Kidney tubule cell (primary cell): ENCODE measurements around the gene BAIAP2L1.
A peak's percentile ranks its signal among the peaks of the same experiment; 100 is the strongest.
"Not testable (repeated sequence)": the region's sequence is repeated elsewhere in the genome, so short reads cannot be mapped to it uniquely, and the experiment has no call there.

Source experiments
- DNase-seq: peaks from one replicate; pipeline ENCODE4 v3.0.0-alpha.2; 2018; ENCODE audit warnings: low spot score

Gene BAIAP2L1

DNA sequence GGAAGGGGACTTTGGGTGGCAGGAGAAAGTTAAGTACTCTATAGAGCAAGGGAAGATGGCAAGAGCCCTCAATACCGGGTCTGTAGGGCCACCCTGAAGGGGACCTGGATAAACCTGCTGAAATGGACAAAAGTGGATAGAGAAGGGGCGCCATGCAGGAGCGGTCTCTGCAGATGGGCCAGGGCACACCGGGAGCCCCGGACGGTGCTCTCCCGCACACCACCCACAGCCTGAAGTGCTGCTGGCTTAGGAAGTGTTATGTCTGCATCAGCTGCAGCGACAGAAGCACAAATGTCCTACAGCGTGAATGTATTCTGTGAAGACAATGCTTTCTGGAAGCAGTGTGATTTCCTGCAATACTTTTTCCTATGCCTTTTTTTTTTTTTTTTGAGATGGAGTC is 81.7 kb downstream of the BAIAP2L1 start:
- no peak for DNase-seq

DNA sequence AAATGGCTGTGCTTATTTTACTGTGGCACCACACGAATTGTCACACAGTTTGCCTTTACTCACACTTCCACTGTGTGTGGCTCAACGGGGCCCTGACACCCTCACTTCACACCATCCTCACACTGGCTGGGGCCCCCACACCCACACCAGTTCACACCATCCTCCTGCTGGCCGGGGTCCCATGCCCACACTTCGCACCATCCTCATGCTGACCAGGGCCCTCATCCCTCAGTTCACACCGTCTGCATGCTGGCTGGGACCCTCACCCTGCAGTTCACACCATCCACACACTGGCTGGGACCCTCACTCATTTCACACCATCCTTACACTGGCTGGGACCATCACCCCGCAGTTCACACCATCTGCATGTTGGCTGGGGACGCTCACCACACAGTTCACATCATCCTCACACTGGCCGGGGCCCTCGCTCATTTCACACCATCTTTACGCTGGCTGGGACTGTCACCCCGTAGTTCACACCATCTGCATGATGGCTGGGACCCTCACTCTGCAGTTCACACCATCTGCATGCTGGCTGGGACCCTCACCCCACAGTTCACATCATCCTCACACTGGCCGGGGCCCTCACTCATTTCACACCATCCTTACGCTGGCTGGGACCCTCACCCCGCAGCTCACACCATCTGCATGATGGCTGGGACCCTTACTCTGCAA is 83.4 kb downstream of the BAIAP2L1 start:
- DNase-seq: no peak

DNA sequence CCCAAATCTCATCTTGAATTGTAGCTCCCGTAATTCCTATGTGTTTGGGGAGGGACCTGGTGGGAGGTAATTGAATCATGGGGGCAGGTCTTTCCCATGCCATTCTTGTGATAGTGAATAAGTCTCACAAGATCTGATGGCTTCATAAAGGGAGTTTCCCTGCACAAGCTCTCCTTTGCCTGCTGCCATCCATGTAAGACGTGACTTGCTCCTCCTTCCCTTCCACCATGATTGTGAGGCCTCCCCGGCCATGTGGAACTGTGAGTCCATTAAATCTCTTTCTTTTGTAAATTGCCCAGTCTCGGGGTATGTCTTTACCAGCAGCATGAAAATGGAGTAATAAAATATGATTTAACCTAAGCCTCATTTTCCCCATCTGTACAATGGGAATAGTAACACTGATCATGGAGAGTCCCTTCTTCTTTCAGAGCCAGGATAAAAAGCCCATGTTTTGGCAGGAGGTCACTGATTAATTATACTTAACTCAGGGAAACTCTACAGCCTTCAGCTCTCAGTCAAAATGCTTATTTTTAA is 84.8 kb downstream of the BAIAP2L1 start:
- not testable (repeated sequence) for DNase-seq

GRCh38 chr7:98315318-98315993 is 85.4 kb downstream of the BAIAP2L1 start:
- DNase-seq: no peak

DNA sequence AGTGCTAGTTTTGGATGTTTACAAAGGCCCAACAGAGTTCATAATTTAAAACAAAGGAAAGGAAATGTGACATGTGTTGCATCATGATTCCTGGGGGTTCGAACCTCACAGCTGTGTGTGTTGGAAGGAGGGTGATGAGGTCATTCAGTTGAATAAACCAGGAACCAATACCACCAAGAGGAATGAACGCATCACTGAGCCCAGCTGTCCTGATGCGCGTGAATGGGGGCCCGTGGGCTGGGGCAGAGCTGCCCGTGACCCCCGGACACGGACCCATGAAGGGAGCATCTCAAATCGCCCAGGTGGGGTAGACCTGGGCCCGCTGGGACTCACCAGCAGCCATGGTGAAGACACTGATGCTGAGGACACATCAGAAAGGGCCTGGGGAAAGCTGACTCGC is 86.4 kb downstream of the BAIAP2L1 start:
- peak; percentile 27 for DNase-seq

DNA sequence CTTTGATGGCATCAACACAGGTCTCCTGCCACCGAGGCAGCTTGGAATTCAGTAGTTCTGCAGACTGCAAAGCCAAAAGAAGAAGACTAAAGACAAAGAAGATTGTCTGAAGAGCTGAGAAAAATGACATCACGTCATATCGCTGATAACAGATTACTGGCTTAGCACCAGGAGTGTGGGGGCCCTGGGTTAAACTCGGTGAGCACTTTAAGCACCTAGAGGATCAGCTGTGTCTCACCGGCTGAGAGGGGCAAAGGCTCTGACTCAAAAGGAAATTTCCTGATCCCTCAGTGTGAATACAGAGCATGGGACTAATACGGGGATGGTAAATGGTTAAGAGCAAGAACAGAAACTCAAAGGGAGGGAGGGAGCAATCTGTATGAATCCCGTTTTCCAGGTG is 88.7 kb downstream of the BAIAP2L1 start:
- DNase-seq: no peak

GRCh38 chr7:98309566-98309965 is 91.3 kb downstream of the BAIAP2L1 start:
- DNase-seq: no peak

- DNase-seq: no peak
These were observed 92.9 kb downstream of the BAIAP2L1 start for GRCh38 chr7:98307971-98308466.

DNA sequence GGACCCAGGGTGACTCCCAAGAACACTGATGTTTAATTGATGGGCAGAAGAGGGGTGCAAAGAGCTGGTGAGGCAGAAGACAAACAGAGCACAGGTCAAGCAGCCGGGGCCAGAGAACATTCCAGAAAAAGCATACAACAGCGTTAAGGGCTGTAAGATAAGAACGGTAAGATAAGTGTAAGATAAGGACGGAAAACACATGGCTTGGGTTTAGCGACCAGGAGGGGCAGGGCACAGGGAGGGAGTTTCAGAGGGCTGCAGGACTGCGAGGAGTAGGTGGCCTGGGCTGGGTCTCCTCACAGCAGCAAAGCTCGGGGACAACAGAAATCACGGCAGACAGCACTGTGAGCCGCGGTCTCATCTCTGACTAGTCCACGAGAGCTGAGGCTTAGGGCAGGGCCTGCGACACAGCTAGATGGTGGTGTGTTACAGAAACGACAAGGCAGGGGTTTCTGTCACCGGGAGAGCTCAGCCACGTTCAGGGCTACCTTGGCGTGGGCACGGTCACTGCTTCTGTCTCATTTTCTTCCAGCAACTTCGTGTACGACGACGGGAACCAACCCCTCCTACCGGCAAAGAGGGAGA is 94.8 kb downstream of the BAIAP2L1 start:
- no peak for DNase-seq

- DNase-seq: no peak
These were observed 97.0 kb downstream of the BAIAP2L1 start for GRCh38 chr7:98303906-98304305.

GRCh38 chr7:98303176-98303865 is 97.6 kb downstream of the BAIAP2L1 start:
- DNase-seq: no peak

DNA sequence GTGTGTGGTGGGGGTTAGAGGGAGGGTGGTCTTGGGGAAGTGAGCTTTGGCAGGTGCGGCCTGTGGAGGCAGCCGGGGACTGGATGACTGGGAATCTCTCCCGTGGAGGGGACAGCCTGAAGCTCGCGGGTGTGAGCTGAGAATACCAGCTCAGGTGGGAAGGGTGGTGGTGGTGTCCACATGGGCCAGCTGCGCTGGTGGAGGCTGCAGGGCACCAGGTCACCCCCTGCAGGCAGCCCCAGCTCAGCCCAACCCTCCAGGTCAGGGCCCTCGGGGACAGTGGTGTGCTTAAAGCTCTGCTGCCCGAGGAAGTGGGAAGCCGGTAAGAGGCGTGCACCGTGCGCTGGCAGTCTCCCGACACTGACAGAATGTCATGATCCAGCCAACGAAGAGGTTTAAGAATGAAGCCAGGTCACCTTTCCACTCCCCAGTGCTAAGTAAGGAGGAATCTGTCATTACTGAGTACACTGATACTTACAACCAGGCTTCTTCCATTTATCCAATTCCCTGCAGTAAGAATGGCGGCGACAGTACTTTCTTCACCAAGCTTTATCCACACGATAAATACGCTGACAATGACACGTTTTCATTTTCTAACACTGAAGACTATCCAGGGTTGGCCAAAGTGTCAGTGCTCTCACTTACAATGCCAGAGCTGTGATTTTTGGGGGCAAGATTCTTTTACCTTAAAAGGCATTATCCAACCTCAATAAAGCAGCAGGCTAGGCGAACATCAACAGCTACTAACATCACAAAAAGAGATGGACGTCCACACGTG is 99.0 kb downstream of the BAIAP2L1 start:
- DNase-seq: no peak

DNA sequence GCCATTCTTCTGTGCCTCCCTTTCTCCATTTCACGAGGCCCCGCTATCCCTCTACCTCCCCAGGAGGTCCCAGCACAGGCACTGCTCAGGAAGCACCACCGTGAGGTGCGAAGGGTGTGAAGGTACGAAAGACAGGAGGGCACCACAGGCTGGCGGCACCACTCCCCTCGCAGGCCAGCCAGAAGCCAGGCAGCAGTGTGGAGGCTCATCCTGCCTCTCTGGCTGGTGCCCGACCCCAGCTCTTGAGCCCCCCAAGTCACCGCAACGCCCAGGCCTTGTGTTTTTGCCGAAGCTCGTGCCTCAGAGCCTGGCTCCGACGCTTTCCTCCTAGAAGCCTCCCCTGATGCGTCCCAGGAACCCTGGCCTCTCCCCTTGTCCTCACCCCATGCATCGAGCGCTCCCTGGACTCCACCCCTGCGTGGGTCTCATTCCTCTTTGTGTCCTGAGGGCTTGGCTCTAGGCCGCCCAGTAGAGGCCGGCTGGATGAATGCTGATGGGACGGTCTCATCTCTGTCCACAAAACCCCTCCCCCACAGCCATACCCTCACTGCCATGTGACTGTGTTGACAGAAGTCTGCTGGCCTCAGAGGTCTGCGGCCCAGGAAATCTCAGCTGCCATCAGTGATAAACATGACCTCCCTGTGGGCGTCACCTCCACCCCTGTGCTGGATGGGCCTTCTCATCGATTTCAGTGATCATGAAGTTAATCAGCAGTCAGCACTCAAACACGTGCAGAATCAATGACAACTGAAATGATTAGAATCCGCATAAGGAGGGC is 100.1 kb downstream of the BAIAP2L1 start:
- no peak for DNase-seq

GRCh38 chr7:98297626-98298286 is 103.1 kb downstream of the BAIAP2L1 start:
- no peak for DNase-seq

GRCh38 chr7:98296833-98297232 is 104.1 kb downstream of the BAIAP2L1 start:
- DNase-seq: no peak

DNA sequence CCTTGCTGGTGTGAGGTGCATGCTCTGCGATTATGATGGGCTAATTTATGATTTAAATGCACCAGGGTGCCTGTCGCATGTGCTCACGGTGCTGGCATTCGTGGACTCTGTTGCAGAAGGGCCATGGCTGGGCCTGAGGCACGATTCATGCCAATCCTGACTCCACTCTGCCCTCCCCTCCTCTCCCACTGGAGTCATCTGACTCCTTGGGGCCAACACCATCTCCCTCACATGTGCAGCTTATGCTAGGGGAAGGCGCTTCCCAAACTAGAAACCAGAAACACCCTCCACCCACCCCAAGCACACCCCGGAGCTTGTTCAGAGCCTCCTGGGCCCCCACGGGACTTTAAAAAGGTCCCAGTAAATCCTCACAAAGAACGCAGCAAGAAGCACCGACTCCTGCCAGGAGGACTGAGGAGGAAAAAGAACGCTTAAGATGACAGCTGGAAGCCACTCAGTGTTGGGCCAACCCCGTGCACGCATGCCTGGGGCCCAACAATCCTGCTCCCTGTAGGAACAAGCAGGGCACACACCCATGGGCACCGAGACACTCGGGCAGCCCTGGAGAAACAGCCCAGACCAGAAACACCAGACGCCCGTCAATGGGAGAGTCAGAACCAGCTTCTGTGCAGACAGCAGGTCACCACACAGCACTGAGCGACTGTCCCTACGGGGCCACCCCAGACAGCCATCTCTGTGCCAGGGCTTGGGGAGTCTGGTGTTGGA is 105.3 kb downstream of the BAIAP2L1 start:
- no peak for DNase-seq

DNA sequence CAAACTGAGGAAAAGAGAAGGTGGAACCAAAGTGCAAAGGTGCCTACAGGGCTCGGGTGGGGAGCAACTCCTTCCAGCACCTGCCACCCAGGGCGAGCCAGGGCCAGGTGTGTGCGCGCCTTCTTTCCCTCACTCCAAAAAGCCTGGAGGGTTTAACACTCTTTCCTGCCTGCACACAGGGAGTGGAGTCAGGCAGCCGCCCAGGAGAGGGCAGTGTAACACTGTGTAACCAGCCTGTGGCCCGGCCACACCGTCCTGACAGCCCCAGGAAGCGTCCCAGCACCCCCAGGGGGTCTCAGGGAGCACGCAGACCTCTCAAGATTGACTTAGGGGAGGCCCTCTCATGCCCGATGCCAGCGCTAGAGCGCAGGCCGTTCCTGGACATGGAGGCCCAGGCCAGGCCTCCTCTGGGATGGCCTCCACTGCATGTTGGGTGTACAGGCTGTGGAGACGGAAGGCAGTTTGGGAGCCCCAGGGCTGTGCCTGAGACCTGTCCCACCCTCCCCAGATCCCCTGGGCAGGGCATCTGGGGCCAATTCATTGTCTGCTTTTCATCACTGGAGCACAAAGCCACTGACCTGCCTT is 106.0 kb downstream of the BAIAP2L1 start:
- DNase-seq: peak; percentile 65

- no peak for DNase-seq
These were observed 106.6 kb downstream of the BAIAP2L1 start for GRCh38 chr7:98294326-98294725.

DNA sequence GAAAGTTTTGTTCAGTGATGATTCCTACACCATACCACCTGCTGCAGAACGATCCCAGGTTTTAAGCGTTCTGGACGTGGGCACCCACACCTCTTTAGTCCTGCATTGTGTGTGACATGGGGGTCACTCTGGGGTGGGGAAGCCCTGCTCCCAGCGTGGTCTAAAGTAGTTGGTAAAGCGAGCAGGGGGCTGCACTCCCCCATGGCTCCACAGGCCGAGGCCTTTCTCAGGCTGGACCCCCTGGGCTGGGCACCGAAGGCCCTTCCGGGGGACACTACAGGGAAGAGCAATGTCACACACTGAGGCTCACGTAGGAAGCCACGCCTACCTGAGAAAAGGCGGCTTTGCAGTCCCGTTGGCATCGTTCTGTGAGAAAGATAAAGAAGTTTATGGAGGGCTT is 107.1 kb downstream of the BAIAP2L1 start:
- no peak for DNase-seq
